OCI-LY1 (cell line): ENCODE measurements around the gene NPVF.

Experiments
- EZH2 ChIP-seq: fragments of 200-600 bp; sonication (generic), shearing (Covaris generic); IDR thresholded peaks from 2 replicates; pipeline ENCODE4 v1.8.0; 2017; ENCODE audit warnings: borderline replicate concordance, mixed run types, mild to moderate bottlenecking, antibody characterized with exemption, low read length, moderate library complexity, mixed read lengths
- TF ChIP-seq, protein P1 (sequence below): fragments of 200-600 bp; sonication (generic), shearing (Covaris generic); IDR thresholded peaks from 2 replicates; pipeline ENCODE4 v1.5.1; 2017; ENCODE audit warnings: mild to moderate bottlenecking, antibody characterized with exemption, low read length, moderate library complexity, mixed read lengths

DNA sequence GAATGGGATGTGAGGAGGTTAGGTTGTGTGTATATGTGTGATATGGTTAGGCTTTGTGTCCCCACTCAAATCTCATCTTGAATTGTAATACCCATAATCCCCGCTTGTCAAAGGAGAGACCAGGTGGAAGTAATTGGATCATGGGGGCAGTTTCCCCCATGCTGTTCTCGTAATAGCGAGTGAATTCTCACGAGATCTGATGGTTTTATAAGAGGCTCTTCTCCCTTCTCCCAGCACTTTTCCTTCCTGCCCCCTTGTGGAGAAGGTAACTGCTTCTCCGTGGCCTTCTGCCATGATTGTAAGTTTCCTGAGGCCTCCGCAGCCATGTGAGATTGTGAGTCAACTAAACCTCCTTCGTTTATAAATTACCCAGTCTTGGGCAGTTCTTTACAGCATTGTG is 47.3 kb downstream of the NPVF start:
- TF ChIP-seq, protein P1, sequence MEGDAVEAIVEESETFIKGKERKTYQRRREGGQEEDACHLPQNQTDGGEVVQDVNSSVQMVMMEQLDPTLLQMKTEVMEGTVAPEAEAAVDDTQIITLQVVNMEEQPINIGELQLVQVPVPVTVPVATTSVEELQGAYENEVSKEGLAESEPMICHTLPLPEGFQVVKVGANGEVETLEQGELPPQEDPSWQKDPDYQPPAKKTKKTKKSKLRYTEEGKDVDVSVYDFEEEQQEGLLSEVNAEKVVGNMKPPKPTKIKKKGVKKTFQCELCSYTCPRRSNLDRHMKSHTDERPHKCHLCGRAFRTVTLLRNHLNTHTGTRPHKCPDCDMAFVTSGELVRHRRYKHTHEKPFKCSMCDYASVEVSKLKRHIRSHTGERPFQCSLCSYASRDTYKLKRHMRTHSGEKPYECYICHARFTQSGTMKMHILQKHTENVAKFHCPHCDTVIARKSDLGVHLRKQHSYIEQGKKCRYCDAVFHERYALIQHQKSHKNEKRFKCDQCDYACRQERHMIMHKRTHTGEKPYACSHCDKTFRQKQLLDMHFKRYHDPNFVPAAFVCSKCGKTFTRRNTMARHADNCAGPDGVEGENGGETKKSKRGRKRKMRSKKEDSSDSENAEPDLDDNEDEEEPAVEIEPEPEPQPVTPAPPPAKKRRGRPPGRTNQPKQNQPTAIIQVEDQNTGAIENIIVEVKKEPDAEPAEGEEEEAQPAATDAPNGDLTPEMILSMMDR = no peak
- no peak for TF ChIP-seq EZH2
